Adrenal gland (tissue), 12 donors: ENCODE data around the gene TP53I13. TPM values are rescaled to one million over a fixed set of nuclear protein-coding genes. Genes with fewer than 3 reads are reported as not detected.

Source experiments
- DNase-seq, 7 donors: peaks; one replicate each; pipeline ENCODE4 v3.0.0-alpha.2; 2019 to 2020
- H3K27ac ChIP-seq, 5 donors: fragments of 200-600 bp; sonication (generic) in 4 of 5; 1 replicate in 3 of 5; 2 replicates in 2 of 5; pipeline versions ENCODE4 v1.5.1 to v1.8.0; 2016 to 2020; ENCODE audit warnings: mild to moderate bottlenecking in 1 of 5
- H3K27me3 ChIP-seq: fragments of 200-600 bp; 2 replicates; pipeline ENCODE4 v1.8.0; 2021
- H3K36me3 ChIP-seq, 2 donors: fragments of 200-600 bp; replicated peaks in 1 of 2; 1 replicate in 1 of 2; 2 replicates in 1 of 2; pipeline versions ENCODE4 v1.5.1 to v1.8.0; 2018 to 2022
- H3K4me1 ChIP-seq, 2 donors: fragments of 200-600 bp; replicated peaks in 1 of 2; 1 replicate in 1 of 2; 2 replicates in 1 of 2; pipeline versions ENCODE4 v1.5.1 to v1.8.0; 2018 to 2021
- H3K4me3 ChIP-seq, 4 donors: fragments of 200-600 bp; sonication (generic) in 3 of 4; one replicate each; pipeline ENCODE4 v1.5.1; 2016 to 2018
- H3K9me3 ChIP-seq, 3 donors: fragments of 200-600 bp; sonication (generic) in 1 of 3; replicated peaks in 1 of 3; 1 replicate in 2 of 3; 2 replicates in 1 of 3; pipeline versions ENCODE4 v1.5.1 to v1.8.0; 2016 to 2021
- POLR2A ChIP-seq, 2 donors: fragments of 450-650 bp; IDR thresholded peaks; one replicate each; pipeline ENCODE4 v1.6.1; 2017; ENCODE audit warnings: antibody characterized with exemption in 2 of 2, mild to moderate bottlenecking in 2 of 2, moderate library complexity in 1 of 2
- WGBS, 4 donors: extraction: QIAGEN DNeasy Blood & Tissue Kit in 2 of 4; methylation state at CpG; one replicate each; pipeline versions ENCODE4 v1.1.5 to v1.1.7; 2013 to 2017; 5-methylcytosine and 5-hydroxymethylcytosine counted together
- intact Hi-C, 2 donors: fragments of 100-400 bp; cut with DNase I; formaldehyde crosslinking; loops; one replicate each; pipeline versions ENCODE4 v1.14.1 to v1.15.0; 2022 to 2023
- polyA plus RNA-seq, 3 donors: library from polyadenylated mRNA; stranded (reverse); fragments of 200-250 nt in 2 of 3; fragments of 350-450 nt in 1 of 3; fragmentation: Illumina TruSeq in 1 of 3; extraction: RNeasy Lipid Tissue Mini Kit (QIAGEN cat#74804) in 1 of 3; gene quantifications; one replicate each; pipeline ENCODE4 v1.2.3, GENCODE V29; 2013 to 2014
- total RNA-seq, 9 donors: library from RNA; depleted of rRNA in 4 of 9; stranded (reverse); fragments of >200 nt in 4 of 9; fragments of 120-200 nt in 1 of 9; fragmentation: NEBNext Ultra II Directional in 1 of 9; extraction: Animal tissue kit (Norgen Biotek cat#: 25700) in 1 of 9; gene quantifications; one replicate each; pipeline versions ENCODE4 v1.1.0 to v1.2.4, GENCODE V29; 2013 to 2023
- TF ChIP-seq, protein P1 (sequence below), 6 experiments: fragments of 450-650 bp in 4 of 6; fragments of 200-600 bp in 2 of 6; sonication (generic) in 1 of 6; IDR thresholded peaks; 1 replicate in 5 of 6; 2 replicates in 1 of 6; pipeline versions ENCODE4 v1.5.1 to v1.8.0; 2016 to 2021; ENCODE audit warnings: antibody characterized with exemption in 6 of 6, mild to moderate bottlenecking in 2 of 6, moderate library complexity in 1 of 6
- donor health status: healthy with polysubstance abuse.
- donor health status: Bipolar disorder and iron deficiency.
- donor health status: DM: yes; HTN: yes; CAD: no.
- donor health status: DM: no; HTN: no; CAD: no.
- donor health status: DM: no; HTN: no; CAD: no.
- donor health status: DM: yes; HTN: yes; CAD: no.

TP53I13 gene
- total and polyA plus RNA-seq, 12 donors = 4.2 to 163 (median 45.2) TPM

DNA sequence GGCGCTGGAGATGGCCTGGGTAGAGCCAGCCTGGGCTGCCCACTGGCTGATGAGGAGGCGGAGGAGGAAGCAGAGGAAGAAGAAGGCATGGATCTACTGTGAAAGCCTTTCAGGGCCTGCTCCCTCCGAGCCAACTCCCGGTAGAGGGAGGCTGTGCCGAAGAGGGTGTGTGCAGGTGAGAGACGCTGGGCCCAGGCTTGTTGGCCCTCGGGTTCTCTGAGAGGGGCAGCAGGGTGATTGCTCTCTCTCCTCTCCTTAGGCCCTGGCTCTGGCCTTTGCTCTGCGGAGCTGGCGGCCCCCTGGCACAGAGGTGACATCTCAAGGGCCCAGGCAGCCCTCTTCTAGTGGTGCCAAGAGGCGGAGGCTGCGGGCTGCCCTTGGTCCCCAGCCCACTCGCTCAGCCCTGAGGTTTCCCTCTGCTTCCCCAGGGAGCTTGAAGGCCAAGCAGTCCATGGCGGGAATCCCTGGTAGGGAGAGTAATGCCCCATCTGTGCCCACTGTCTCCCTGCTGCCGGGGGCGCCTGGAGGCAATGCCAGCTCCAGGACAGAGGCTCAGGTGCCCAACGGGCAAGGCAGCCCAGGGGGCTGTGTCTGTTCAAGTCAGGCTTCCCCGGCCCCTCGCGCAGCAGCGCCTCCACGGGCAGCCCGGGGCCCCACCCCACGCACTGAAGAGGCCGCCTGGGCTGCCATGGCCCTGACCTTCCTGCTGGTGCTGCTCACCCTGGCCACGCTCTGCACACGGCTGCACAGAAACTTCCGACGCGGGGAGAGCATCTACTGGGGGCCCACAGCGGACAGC, 3.6 kb downstream of the TP53I13 start:
- DNase-seq = peak in 6 of 7 donors; percentile 27 to 64 (median 56)
- intact Hi-C loops = no loop called here
- peak overlapping the region in 3 of 5 donors; percentile 44 to 76 (median 49) for H3K27ac ChIP-seq

DNA sequence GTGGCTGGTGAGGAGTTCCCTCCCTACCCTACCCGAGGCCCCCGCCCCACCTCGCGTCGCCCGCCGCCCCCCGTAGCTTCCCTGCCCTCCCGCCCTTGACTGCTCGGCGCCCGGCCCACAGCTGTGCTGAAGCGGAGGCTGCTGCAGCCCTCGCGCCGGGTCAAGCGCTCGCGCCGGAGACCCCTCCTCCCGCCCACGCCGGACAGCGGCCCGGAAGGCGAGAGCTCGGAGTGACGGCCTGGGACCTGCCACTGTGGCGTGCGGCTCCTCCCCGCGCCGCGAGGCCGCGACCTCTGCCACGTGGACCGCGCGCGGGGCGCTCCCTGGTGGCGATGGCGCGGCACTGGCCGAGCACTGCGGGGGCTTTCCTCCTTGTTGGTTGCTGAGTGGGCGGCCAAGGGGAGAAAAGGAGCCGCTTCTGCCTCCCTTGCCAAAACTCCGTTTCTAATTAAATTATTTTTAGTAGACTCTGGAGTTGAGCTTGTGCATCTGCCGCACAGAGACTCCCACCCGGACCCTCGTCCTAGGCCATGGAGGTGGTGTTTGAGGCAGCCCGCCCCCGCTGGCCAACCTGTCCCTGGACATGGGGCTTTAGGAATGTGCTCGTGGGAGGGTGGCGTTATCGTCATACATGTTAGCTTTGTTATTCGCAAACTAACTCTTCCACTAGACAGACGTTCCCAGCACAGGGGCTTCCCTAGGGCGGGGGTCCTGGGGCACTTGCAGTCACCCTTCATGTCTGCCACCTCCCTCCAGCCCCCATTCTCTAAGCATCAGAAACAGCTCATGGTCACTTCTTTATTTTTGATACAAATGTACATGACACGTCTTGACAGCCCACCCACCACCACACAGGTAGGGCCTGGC, 4.4 kb downstream of the TP53I13 start:
- Histone ChIP-seq H3K27me3 (no peaks in the 10 kb centered on the region), H3K4me3 (peak overlapping the region in 1 of 4 donors; percentile 49), H3K36me3 (peaks cover 0 to 42% of the 10 kb centered on the region in 2 donors), H3K9me3 (no peaks in the 10 kb centered on the region), H3K4me1 (peaks cover 22 to 24% of the 10 kb centered on the region in 2 donors), H3K27ac (peak overlapping the region in 3 of 5 donors; percentile 44 to 76 (median 49))
- DNase-seq = peak; percentile 49 to 80 (median 63)
- intact Hi-C loops = no loop called here
- TF ChIP-seq, protein P1, sequence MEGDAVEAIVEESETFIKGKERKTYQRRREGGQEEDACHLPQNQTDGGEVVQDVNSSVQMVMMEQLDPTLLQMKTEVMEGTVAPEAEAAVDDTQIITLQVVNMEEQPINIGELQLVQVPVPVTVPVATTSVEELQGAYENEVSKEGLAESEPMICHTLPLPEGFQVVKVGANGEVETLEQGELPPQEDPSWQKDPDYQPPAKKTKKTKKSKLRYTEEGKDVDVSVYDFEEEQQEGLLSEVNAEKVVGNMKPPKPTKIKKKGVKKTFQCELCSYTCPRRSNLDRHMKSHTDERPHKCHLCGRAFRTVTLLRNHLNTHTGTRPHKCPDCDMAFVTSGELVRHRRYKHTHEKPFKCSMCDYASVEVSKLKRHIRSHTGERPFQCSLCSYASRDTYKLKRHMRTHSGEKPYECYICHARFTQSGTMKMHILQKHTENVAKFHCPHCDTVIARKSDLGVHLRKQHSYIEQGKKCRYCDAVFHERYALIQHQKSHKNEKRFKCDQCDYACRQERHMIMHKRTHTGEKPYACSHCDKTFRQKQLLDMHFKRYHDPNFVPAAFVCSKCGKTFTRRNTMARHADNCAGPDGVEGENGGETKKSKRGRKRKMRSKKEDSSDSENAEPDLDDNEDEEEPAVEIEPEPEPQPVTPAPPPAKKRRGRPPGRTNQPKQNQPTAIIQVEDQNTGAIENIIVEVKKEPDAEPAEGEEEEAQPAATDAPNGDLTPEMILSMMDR (IDR thresholded peaks at IDR 0.05) = peak; percentile 45 to 83 (median 63)
- TF ChIP-seq POLR2A (IDR thresholded peaks at IDR 0.05) = no peak
- WGBS, 4 donors = 18 to 64% (median 30%) methylated on average over 15 to 62 of the region's 62 CpGs

More for the DNA sequence above, 3.6 kb downstream of the TP53I13 start:
- Histone ChIP-seq H3K27me3 (no peaks in the 10 kb centered on the region), H3K9me3 (no peaks in the 10 kb centered on the region), H3K4me1 (peaks cover 29% of the 10 kb centered on the region in 2 donors), H3K4me3 (peak overlapping the region in 1 of 4 donors; percentile 49), H3K36me3 (peaks cover 0 to 35% of the 10 kb centered on the region in 2 donors)
- TF ChIP-seq, protein P1 (IDR thresholded peaks at IDR 0.05) = no peak
- no peak for TF ChIP-seq POLR2A (IDR thresholded peaks at IDR 0.05)
- WGBS, 4 donors = 29 to 66% (median 33%) methylated on average over 13 to 30 of the region's 30 CpGs

DNA sequence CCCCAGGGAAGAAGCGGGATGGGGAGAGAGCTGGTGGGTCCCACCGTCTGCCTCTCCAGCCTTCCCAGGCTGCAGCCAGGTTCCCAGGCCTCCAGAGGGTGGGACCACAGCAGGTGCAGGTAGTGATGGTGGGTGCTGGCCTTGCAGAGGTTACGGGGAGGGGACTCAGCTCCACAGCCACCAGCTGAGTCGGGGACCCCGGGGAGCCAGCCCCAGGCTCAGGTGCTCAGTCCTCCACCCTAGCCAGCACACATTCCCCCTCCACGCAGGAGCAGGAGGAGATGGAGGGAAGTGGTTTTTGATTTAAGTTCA, 5.0 kb downstream of the TP53I13 start:
- intact Hi-C loops = no loop called here
- Histone ChIP-seq H3K27me3 (no peaks in the 10 kb centered on the region), H3K4me1 (peaks cover 20 to 24% of the 10 kb centered on the region in 2 donors), H3K9me3 (no peaks in the 10 kb centered on the region), H3K4me3 (no peak overlapping the region), H3K36me3 (peaks cover 0 to 47% of the 10 kb centered on the region in 2 donors), H3K27ac (no peak overlapping the region)
- TF ChIP-seq POLR2A (IDR thresholded peaks at IDR 0.05) = no peak
- TF ChIP-seq, protein P1 (IDR thresholded peaks at IDR 0.05) = no peak
- DNase-seq = peak in 3 of 7 donors; percentile 7 to 18 (median 15)
- WGBS, 4 donors = 88 to 90% (median 90%) methylated on average over 6 of the region's 6 CpGs
